DMS 273 treated with DMSO at 0.1 percent for 48 hours (cell line): ENCODE results near the gene PGAP3.

ENCODE experiments used
- DNase-seq: peaks from one replicate; lab custom pipeline; 2025; lab: John Stamatoyannopoulos, UW

PGAP3 gene

DNA sequence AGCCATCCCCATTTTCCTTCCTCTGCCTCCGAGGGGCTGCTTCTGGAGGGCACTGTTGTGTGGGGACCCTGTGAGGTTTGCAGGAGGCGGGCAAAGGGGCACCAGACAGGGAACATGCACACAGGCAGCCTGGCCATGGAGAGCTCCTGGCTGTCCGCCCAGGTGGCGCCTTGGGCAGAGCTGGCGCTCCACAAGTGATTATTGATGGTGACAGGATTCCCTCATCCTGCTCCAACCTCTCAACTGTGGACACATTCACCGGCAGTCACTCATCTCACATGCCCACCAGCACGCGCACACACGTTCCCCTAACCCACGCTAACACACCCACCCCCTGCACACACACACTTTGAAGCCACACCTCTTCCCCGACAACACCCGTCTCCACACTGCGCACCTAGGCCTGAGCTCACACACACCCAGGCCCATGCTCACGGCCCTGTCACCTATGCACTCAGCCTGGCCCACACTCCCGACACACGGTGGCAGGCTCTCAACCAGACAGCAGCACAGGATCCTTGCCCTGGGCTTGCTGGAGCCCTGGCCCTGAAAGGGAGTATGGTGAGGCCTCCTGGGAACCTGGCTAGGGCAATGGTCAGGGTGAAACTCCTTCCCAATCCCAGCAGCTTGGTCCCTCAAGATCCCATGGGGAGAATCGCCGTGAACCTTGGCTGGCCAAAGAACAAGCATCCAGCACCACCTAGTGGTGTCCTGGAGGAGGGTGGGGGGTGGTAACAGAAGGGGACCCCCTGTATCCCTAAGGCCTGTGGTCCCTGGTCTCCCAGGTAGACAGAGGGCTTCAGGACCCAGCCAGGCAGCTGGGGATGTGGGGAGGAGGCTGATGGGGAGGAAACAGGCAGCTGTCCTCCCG lies 16.0 kb downstream of the PGAP3 start:
- DNase-seq: no peak

DNA sequence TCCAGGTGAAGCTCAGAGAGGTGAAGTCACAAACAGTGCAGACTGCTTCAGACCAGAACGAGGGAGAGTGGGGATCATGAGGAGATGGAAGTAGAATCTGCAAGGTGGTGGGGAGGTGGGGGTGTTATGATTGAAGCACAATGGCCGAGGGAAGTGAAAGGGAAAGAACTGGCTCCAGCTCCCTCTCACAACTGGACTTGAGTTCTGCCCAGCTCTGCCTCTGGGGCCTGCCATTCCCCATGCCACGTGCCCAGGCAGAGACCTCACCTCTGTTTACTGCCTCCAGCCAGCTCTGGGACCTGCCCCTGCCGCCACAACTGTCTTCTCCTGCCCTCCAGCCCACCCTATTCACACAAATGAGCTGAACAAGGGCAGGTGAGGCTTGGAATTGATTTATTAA lies 17.1 kb downstream of the PGAP3 start:
- no peak for DNase-seq

DNA sequence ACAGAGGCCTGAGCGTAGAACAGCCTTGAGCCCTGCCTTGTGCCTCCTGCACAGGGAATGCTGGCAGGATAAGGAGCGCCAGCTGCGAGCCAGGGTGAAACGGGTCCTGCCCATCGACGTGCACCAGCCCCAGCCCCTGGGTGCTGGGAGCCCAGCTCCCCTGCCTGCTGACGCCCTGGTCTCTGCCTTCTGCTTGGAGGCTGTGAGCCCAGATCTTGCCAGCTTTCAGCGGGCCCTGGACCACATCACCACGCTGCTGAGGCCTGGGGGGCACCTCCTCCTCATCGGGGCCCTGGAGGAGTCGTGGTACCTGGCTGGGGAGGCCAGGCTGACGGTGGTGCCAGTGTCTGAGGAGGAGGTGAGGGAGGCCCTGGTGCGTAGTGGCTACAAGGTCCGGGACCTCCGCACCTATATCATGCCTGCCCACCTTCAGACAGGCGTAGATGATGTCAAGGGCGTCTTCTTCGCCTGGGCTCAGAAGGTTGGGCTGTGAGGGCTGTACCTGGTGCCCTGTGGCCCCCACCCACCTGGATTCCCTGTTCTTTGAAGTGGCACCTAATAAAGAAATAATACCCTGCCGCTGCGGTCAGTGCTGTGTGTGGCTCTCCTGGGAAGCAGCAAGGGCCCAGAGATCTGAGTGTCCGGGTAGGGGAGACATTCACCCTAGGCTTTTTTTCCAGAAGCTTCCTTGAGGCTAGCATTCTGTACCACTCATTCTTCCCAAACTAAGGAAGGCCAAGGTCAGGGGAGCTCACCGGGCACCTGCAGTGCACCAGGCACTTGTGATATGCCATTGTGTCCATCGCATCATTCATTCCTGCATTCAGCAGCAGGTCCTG lies 17.7 kb downstream of the PGAP3 start:
- DNase-seq: no peak

DNA sequence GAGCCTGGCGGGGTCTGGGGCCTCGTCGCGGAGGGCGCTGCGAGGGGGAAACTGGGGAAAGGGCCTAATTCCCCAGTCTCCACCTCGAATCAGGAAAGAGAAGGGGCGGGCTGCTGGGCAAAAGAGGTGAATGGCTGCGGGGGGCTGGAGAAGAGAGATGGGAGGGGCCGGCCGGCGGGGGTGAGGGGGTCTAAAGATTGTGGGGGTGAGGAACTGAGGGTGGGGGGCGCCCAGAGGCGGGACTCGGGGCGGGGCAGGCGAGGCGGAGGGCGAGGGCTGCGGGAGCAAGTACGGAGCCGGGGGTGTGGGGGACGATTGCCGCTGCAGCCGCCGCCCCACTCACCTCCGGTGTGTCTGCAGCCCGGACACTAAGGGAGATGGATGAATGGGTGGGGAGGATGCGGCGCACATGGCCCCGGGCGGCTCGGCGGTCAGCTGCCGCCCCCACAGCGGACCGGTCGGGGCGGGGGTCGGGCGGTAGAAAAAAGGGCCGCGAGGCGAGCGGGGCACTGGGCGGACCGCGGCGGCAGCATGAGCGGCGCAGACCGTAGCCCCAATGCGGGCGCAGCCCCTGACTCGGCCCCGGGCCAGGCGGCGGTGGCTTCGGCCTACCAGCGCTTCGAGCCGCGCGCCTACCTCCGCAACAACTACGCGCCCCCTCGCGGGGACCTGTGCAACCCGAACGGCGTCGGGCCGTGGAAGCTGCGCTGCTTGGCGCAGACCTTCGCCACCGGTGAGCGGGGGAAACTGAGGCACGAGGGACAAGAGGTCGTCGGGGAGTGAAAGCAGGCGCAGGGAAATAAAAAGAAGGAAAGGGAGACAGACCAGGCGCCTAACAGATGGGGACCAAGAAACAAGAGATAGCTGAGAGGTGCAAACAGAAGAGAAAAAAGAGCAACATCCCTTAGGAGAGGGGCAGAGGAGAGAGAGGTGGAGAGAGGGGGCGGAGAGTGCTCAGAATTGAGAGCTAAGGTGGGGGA lies 19.6 kb downstream of the PGAP3 start, which contains the start of gene PNMT:
Gene PNMT, plus strand, starts transcription at position 509 of the 980 bp plus-strand sequence. Its CDS starts 23 bp downstream, at position 532.
- DNase-seq: no peak

DNA sequence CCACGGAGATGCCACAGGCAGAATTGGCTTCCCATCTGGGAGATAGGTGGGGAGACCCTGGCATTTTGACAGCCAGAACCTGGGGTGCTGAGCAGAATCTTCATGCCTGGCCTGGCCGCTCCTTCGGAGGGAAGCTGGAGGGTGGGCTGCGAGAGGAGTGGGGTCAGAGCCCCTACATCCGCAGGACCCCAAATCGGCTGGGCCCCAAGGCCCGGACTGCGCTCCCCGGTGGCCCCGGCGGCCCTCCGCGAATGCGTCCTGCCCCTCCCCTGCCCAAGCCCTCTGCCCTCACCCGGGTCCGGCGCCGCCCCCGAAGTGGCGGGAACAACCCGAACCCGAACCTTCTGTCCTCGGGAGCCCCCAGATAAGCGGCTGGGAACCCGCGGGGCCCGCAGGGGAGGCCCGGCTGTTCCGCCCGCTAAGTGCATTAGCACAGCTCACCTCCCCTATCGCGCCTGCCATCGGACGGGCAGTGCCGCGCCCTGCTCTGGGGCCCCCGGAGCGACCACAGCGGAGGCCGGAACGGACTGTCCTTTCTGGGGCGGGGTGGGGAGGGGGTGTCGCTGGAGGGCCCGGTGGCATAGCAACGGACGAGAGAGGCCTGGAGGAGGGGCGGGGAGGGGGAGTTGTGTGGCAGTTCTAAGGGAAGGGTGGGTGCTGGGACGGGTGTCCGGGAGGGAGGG lies 20.5 kb downstream of the PGAP3 start:
- no peak for DNase-seq

DNA sequence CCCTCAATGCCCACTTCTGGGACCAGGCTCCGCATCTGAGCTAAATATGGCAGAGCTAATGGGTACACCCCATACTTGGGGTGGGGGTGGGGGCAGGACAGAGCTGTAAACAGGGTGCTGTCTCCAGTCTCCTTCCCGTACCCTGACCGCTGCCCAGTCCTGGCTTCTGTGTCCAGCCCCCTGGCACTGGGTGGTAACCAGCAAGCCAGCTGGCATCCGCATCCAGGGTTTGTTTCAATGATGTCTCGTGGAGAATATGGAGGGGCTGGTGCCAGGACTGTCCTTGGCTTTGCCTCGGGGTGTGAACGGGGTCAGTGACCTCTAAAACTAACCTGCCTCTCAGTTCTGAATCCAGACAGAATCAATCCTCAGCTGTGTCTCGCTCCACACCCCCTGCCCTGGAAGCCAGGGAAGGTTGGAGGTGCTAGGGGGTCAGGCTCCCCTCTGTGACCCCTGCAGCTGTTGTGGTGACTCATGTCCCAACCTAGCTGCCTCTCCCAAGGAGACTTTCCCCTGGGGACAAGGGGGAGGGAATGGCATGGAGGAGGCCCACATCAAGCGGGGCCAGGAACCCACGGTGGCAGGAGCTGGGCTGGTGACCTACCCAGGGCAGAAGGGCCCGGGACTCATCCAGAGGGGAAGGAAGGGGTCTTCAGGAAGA lies 21.1 kb downstream of the PGAP3 start:
- no peak for DNase-seq

DNA sequence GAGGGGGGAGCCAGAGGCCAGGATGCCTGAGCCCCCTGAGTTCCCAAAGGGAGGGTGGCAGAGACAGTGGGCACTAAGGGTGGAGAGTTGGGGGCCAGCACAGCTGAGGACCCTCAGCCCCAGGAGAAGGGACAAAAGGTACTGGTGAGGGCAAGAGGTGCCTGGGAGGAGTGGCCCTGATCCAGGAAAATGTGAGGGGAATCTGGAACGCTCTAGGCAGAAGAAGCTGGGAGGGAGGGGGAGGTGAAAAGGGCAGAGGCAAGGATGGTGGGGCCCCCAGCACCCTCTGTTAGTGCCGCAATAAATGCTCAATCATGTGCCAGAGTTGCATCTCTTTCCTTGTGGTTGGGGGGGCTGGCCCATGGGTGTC lies 21.6 kb downstream of the PGAP3 start:
- no peak for DNase-seq

DNA sequence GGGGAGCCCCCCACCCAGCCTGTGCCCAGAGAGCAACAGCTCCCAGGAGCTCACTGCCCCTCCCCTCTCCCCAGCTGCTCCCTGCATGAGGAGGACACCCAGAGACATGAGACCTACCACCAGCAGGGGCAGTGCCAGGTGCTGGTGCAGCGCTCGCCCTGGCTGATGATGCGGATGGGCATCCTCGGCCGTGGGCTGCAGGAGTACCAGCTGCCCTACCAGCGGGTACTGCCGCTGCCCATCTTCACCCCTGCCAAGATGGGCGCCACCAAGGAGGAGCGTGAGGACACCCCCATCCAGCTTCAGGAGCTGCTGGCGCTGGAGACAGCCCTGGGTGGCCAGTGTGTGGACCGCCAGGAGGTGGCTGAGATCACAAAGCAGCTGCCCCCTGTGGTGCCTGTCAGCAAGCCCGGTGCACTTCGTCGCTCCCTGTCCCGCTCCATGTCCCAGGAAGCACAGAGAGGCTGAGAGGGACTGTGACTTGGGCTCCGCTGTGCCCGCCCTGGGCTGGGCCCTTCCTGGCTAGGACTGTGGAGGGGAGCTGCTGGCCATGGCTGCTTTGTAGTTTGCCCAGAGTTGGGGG lies 22.1 kb downstream of the PGAP3 start:
- no peak for DNase-seq

DNA sequence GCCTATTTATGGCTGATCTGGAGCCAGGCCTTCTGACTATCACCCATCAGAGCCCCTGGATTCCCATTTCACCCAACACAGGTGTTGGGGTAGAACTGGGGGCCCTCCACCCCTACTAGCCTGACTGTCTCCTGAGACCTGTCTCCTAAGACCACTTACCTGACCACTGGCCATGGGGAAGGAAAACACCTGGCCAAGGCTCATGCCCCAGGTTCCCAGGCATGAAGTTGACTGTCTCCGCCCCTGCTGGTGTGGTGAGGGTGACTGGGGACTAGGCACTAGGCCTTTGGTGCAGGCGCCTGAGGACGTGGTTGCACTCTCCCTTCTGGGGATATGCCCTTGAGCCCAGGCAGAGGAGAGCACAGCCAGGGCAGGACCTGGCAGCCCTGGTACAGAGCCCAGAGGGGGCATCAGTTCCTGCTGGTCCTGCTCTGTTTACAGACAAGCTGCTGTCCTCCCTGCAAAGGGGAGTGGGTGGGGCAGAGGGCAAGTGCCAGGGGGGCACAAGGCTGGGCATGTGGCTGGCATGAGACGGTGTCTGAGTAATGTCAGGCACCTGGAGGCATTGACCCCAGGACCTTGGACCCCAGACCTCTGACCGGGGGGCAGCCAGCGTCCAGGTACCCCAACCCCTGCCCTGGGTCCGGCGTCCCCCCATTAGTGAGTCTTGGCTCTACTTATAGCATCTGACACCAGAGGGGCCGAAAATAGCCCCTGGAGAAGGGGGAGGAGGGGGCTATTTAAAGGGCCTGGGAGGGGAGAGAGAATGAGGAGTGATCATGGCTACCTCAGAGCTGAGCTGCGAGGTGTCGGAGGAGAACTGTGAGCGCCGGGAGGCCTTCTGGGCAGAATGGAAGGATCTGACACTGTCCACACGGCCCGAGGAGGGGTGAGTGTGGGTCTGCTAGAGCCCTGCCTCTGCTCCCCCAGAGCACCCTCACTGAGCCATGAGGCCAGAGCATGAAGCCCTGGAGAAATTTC lies 23.0 kb downstream of the PGAP3 start, which contains the start of gene TCAP:
Gene TCAP, plus strand, starts transcription at position 769 of the 981 bp plus-strand sequence. Its CDS starts 11 bp downstream, at position 780.
- DNase-seq: no peak

DNA sequence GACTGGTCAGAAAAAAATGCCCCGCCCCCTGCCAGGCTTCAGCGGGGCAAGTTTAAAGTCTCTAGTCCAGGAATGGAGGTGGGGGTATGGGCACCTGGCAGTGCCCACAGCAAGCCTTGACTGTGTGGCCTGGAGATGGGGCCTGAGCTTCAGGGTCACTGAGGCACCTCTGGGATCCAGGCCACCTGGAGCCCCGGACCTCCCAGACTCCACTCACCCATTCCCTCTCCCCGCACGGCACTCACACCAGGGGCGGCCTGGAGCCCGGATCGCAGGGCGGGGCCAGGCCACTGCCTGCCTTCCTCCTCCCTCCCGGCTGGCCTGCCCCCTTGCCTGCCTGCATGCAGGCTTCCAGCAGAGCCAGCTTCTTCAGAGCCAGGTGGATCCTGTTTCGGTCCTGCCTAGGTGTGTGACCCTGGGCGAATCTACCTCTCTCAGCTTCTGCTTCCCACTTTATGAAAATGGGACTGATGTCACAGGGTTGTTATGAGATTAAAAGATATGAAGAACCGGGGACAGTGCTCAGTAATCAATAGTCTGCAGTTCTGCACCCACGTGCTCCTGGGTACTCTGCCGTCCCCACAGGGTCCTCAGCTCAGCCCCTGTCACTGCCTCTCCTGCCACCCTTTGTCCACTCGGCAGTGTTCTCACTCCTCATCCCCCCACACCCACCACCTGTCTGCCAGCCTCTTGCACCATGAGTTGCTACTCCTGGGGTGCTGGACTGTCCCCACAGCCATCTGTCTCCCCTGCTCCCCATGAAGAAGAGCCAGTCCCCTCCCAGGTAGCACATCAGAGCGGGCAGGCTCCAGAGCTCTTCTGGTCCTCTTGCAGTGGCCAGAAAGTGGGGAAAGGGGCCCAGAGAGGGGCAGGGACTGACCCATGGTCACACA lies 23.9 kb downstream of the PGAP3 start:
- no peak for DNase-seq

DNA sequence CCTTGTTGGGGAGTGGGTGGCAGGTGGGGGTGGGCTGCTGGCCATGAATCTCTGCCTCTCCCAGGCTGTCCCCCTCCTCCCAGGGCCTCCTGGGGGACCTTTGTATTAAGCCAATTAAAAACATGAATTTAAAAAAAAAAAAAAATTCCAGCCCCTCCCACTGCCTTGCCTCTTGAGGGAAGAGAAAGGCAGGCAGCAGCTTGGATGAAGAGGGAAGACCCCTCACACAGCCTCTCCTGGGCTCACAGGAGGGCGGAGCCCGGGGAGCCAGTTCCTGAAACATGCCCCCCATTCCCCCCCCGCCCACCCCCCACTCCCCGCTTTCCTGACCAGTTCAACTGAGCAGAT lies 24.5 kb downstream of the PGAP3 start:
- DNase-seq: no peak

DNA sequence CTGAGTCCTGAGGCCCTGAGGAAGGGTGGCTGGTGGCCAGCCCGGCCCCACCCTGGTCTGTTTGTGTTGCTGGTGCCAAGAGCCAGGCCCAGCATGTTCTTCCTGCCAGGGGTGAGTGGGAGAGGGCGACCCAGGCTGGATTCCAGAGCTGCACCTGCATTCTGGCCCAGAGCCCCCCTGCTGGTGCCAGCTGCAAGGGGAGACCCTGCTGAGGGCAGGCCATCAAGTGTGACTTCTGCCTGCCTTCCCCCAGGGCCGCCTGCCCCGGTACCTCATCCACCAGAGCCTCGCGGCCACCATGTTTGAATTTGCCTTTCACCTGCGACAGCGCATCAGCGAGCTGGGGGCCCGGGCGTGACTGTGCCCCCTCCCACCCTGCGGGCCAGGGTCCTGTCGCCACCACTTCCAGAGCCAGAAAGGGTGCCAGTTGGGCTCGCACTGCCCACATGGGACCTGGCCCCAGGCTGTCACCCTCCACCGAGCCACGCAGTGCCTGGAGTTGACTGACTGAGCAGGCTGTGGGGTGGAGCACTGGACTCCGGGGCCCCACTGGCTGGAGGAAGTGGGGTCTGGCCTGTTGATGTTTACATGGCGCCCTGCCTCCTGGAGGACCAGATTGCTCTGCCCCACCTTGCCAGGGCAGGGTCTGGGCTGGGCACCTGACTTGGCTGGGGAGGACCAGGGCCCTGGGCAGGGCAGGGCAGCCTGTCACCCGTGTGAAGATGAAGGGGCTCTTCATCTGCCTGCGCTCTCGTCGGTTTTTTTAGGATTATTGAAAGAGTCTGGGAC lies 25.1 kb downstream of the PGAP3 start:
- DNase-seq: no peak

DNA sequence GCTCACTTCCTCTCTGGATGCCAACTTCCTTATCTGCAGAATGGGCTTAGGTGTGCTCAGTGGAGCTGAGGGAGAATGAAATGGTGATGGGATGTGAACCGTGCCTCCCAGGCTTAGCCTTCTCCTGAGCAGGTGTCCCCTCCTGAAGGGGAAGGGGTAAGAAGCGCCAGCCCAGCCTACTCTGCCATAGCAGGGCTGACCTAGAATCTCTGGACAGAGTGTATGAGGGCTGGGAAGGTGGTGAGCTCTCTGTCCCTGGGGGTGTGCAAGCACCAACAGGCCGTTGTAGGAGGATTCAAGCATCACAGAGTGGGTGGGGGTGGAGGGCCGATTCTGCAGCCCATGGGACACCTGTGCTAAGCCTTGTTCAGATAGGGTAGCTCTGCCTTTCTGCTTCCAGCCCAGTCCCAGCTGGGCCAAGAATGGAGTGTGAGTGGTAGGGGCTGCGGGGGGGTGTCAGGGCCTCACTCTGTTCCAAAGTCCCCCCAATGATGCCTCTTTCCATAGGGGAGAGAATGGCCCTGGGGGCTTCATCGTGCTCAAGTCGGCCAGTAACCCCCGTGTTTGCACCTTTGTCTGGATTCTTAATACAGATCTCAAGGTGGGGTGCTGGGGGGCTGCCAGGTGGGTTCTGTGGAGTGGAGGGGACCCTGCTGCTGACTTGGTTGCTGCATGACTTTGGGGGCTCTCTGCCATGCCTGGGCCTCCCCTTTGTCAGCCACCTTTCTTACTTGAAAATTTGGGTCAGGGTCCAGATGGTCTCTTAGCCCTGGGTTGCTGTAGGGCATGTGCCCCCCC lies 25.9 kb downstream of the PGAP3 start:
- DNase-seq: no peak

DNA sequence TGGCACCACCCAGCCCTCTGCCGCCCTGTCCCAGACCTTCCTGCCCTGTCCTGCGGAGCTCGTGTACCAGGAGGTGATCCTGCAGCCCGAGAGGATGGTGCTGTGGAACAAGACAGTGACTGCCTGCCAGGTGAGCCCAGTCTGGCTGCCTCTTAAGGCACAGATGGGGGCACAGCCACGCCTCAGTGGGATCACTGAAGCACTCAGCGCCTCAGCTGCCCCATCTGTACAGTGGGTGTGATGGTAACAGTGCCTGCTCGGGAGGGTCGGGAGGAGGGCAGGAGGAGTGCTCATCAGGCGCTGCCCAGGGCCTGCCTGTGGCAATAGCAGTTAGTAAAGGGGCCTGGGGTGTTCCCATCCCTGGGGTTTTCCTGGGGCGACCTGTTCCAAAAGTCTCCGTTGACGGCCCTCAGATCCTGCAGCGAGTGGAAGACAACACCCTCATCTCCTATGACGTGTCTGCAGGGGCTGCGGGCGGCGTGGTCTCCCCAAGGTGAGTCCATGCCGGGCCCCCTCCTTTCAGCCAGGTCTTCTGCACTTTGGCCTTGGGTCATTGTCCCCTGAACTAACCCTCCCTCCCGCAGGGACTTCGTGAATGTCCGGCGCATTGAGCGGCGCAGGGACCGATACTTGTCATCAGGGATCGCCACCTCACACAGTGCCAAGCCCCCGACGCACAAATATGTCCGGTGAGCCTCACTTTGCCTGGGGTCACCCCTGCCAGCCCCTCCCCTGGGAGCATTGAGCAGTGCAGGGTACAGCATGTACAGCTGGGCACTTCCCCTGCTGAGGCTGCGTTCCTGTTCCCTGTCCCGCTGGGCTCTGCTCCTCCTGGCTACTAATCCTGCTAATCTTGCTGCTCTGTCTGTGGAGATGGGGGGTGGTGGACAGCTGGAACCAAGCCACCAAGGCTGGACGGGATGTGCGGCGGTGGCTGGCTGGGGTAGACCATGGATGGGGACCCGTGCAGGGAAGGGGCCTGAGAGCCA lies 27.2 kb downstream of the PGAP3 start:
- no peak for DNase-seq

DNA sequence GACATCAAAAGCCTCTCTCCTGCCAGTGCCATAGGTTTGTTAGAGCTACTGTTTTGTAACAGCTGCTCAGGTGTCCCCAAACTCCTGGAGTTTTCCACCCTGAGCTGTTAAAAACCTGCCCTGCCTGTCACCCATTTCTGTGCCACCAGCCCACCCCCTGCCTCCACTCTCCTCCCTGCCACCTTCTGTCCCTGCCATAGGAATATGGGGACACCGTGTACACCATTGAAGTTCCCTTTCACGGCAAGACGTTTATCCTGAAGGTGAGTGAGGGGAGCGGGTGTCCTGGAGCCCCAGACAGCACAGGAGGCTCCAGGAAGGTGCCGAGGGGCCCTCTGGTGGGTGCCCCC lies 27.9 kb downstream of the PGAP3 start:
- no peak for DNase-seq
